Activated CD4-positive, CD25-positive, alpha-beta regulatory T cell (primary cell): ENCODE data around the gene C8B.

ENCODE experiments used
- DNase-seq, 4 experiments: peaks; one replicate each; lab custom pipeline; 2025; lab: John Stamatoyannopoulos, UW

The C8B gene

DNA sequence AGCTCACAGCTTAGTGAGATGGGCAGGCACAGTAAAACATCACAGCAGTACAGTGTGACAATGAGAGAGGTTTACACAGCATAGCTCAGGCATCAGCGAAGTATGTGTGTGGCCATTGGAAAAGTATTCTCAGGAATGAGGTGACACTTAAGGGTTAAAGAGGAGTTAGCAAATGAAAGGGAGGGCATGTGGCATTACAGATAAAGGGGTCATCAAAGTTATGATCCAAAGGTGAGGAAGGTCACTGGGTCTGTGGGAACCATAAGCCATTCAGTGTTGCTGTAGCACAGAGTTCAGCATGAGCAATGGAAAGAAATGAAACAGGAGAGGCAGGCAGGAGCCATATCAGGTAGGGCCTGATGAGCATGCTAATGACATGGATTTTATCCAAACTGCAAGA lies 4.5 kb upstream of the C8B start:
- no peak for DNase-seq

DNA sequence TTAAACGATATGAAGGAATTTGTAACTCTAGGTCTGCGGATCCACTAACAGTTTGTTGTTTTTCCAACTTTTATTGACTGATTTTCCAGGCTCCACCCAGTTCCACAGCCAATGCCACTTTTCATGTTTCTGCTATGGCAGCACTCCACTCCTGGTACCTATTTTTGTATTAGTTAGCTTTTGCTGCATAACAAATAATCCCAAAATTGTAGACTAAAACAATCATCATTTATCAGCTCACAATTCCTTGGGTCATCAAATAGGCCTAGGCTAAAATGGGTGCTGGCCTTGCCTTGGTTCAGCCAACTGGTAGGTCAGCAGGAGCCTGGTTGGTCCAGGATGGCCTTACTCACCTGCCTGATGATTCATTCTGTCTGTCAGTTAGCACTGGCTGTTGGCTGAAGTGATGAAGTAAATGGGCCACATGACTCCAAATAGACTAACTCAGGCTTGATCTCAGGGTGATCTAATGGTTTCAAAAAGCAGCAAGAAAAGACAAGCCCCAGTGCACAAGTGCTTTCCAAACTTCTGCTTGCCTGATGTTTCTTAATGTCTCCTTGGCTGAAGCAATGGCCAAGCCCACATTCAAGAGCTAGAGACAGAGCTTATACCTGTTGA lies 3.2 kb upstream of the C8B start:
- DNase-seq: no peak

DNA sequence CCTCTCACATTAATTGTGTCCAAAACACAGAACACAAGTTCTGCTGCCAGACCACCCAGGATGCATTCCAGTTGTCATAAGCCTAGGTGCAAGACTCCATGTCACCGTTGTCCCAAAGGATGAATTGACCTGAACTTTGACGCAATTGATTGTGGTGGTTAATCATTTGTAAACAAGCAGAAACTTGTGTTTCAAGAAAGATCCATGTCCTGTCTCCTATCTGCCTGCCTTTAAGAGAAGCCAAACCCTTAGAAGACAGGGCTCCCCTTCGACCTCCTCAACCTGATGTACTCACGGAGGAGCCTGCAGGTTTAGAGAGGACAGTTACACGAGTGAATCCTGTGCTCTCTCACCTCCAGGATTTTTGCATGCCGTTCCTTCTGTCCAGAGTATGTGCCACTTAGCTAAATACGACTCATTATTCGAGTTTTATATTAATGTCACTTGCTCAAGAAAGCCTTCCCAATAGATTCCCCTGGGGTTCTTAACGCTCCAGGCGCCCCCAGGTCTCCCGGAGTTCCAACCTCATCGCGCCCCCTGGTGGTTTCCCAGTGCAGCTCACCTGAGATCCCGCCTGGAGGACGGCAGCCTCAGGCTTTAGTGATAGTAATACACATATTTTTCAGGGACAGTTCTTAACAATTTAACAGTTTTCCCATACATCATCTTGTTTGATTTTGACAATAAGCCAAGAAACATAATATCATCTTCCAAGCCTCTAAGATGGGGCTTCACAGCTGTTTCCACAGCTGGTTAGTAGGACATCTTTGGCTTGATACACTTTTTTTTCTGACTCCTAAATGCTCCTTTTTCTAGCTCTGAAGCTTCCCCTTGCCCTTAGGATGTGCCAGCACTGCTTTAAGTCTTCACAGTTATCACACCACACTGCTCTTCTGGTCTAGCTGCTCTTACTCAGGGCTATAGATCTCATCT lies 2.4 kb upstream of the C8B start:
- no peak for DNase-seq

DNA sequence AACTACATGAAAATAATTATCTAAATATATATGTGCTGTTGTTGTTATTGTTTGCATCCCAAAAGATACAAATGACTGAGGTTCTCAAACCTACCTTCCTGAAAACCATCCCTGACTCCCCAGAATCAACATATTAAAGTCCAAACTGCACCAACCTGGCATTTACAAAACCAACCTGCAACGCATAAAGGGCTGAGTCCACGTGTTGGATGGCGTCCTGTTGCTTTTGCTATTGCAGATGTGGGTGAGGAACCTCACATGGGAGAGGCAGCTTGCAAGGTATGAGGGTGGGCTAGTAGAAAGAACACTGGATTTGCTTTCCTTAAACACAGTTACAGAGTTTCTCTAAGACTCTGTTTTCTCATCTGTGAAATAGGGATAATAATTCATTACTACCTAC lies 1.5 kb upstream of the C8B start:
- no peak for DNase-seq

DNA sequence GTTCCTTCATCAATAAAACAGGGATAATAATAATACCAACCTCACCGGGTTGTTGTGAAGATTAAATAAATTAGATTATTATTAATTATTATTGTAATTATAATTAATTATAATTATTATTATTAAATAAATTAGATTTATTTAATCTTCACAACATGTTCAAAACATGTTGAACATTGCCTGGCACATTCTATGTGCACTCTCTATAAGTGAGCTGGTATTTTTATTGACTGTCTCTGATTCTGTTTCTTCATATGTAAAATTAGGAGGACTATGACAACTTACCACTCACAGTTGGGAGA lies 834 bp upstream of the C8B start:
- DNase-seq: no peak

DNA sequence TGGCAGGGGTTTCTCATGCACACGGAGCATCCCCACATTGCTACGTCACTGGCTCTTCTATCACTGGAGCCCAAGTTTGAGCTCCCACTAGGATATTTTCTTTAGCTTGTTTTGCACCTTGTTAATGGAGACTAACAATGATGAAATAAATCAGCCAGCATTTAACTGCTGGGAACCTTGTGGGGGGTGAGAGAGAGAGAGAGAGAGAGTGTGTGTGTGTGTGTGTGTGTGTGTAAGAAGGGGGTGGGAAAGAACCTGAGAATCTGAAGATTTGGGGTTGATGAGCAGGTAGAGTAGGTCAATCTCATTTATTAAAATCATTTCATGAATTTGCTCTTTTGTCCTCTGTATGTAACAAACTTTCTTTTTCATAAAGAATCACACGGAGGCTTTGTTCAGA lies 624 bp downstream of the C8B start:
- DNase-seq: no peak

DNA sequence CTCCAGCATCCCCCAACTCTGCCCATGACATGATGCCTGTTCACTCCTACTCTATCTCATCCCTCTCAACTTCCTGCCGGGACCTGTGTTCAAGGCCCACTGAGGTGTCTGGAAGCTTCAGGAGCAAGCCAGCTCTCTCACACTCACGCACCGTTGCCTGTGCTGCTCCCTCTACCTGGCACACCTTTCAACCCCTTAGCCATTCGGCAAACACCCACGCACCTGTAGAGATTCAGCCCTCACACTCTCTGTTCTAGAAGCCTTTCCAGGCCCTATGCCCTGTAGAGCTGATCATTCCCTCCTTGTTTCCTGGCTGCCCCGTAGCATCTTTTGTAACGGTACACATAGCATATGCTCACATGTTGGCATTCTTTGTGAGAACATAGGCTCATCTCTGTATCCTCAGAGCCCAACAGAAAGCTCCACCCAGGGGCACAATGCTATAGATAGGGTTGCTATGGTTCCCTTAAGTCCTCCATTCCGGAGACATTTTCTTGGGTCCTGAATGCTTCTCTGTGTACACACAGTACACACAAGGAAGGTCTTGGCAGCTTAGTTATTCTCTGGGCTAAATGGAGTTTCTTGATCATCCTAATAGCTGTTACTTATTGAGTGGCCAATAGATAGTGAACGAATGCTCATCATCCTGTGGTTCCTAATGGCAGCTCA lies 1.3 kb downstream of the C8B start:
- DNase-seq: no peak

DNA sequence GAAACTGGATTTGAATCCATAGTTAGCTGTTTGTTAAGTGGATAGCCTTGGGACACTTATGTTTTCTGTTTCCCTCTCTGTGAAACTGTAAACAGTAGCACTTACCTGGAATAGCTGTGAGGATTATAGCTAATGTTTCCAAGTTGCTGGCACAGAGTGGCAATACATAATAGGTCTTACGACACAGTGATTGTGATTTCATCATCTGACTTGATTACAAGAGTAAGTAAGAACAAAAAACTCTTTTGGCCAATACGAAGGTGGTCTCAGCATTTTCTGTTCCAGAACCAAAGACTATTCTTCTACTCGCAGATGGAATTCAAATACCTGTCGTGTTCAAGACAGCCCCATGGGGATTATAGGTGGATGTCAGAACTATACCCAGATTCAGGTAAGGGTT lies 2.1 kb downstream of the C8B start:
- DNase-seq: no peak

DNA sequence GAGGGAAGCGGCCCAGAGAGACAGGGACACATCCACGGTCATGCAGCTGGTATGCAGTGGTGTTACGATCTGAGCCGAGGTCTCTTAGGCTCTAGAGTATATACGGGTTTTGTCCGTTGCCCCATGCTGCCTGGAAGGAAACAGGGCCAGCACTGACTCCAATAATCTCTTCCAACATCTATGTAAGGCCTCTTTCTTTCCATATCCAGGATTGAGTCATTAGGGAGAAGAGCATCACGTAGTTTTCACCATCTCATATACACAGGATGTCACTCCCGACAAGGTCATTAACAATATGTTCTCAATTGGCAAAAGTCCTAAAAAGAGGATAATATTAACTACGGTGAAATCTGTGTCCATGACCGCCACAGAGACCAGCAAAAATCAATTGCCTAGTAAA lies 4.4 kb downstream of the C8B start:
- DNase-seq: no peak

DNA sequence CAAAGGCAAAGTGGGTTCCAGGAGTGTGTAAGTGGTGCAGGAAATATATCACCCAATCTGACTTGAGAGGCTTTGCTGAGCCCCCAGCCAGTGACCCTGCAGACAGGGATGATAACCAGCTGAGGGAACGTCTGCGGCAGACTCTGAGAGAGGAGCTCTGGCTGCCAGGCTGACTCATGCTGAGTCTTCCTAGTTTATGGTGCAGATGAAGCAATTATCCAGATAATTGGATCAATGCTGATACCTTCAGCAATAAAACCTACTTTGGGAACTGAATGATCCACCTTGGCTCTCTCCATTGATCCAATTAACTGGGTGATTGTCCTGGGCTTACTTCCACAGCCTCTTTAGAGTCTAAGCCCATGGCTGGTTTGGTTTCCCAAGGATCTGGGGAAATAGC lies 7.3 kb downstream of the C8B start:
- DNase-seq: no peak

DNA sequence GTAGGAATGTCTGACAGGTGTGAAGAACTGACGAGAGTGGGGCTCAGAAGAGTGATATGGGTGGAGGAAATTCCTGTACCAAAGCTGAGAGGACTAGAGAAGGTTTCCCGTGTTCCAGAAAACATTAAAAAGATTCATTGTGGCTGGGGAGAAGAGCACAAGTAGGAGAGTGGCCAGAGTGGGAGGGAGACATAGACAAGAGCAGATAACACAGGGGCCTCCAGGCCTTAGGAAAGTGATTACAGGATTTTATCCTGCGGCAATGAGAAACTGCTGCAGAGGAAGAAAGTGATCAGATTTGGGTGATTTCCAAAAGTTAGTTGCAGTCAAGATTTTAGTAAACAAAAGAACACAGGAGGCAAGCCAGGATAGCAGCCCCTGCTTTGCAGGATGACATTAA lies 7.9 kb downstream of the C8B start:
- no peak for DNase-seq

DNA sequence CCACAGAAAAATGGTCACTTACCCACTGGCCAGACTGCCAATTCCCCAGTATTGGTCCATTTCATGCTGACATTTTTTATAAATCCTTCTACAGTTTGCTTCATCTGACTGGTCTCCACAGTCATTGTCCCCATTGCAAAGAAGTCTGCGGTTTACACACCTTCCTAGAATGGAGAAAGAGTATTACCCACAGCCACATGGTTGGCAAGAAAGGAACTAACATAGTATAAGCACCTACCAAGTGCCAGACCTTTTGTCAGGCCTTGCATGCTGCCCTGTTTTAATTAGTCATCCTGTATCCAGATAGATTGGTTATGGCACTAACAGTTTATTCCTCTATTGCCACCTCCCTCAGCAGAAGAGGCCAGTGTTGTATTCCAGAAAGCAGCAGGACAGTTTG lies 11.2 kb downstream of the C8B start:
- DNase-seq: no peak

DNA sequence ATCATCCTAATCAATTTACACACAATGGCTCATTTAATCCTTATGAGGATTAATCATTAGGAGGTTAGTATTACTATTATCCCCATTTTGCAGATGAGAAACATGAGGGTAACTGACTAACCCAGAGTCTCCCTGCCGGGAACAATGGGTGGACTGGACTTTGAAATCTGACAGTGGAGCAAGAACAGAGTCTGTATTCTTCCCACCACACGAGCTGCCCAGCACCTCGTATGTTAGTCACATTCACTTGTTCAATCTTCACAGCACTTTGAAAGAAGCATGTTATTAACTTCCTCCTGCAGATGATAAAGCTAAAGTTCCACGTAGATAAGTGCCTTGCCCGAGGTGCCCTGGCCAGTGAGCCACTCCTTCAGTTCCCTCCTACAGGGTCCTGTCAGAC lies 12.4 kb downstream of the C8B start:
- no peak for DNase-seq

DNA sequence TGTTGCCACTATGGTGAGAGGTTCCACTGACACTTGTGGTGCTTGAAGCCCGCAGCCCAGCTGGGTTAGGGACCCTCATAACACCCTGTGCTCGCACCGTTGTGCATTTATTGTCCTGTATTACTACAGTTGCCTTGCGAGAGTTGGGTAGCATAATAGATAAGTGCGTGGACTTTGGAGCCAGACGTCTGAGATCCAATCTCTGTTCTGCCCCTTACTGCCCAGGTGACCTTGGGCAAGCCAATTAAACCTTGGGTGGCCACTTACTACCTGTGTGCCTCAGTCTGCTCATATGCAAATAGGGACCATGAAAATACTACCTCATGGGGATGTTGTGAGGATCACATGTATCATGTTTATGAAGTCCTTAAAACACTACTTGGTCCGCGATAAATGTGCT lies 13.3 kb downstream of the C8B start:
- DNase-seq: no peak

DNA sequence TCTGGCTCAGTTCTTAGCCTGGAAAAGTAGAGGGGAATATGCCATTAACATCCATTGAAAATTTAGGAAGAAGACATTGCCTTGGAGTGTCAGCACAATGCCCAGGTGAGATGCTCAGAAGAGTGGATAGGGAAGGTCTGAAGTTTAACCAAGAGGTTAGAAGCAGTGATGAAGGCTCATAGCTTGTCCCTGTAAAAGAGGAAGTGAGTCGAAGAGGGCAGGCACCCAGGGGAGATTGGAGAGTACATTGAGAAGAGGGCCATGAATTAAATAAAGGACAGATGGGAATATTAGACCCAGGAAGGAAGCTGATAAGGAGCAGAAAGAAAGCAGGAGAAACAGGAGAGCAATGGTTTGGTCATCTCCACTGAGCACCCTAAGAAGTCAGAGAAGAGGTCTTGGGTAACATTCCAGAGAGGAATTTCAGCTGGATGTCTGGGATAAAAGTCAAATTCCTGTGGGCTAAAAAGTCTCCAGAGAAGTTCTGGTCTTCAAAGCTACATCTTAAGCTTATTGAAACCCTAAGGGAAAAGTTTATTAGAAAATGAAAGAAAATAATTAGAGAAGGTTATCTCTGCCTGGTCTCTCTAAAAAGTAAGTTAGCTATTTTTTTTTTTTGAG lies 17.3 kb downstream of the C8B start:
- no peak for DNase-seq

DNA sequence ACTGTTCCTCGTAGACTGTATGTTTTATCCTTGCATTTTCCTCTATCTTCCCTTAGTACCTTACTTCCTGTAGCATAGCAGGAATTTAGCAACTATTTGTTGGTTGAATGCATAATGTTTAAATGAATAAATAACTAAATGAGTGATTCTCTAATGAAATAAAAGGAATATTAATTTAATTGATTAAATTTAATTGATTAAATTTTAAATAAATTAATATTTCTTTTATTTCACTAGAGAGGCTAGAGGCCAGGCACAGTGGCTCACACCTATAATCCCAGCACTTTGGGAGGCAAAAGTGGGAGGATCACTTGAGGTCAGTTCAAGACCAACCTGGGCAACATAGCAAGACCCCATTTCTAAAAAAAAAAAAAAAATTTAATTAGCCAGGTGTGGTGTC lies 25.8 kb downstream of the C8B start:
- DNase-seq: no peak

DNA sequence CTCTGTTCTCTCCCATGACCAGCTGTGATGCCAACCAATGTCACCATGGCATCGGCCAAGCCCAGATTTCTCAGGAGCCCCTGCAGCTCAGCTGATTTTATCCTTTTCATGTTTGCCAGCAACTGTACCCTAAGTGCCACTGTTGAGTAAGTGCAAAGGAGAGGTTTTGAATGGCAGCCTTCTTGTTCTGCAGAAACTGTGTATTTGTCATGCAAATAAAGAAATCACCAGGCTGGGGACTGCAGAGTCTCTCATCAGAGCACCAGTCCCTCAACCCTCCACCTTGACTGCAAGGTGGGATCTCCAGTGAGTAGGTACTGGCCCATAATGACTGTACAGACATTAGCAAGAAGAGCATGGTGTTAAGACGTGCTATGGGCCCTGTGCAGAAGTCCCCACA lies 26.6 kb downstream of the C8B start:
- DNase-seq: no peak

DNA sequence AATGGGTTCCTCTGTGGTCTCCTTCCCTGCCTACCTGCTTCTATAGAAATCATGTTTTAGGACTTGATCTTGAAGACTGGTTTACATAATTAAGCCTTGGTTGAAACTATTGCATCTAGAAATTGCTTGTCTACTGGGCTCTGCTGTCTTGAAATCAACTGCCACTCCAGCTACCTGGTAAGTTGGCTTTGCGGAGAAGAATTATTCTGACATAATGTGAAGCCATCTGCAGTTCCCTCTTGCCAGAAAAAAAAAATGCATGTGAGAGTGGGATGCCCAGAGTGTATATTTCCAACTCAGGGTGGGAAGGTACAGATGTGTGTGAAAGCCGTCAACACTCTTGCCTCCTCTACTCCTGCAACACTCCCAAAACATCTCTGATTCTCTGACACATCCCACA lies 27.2 kb downstream of the C8B start:
- no peak for DNase-seq

DNA sequence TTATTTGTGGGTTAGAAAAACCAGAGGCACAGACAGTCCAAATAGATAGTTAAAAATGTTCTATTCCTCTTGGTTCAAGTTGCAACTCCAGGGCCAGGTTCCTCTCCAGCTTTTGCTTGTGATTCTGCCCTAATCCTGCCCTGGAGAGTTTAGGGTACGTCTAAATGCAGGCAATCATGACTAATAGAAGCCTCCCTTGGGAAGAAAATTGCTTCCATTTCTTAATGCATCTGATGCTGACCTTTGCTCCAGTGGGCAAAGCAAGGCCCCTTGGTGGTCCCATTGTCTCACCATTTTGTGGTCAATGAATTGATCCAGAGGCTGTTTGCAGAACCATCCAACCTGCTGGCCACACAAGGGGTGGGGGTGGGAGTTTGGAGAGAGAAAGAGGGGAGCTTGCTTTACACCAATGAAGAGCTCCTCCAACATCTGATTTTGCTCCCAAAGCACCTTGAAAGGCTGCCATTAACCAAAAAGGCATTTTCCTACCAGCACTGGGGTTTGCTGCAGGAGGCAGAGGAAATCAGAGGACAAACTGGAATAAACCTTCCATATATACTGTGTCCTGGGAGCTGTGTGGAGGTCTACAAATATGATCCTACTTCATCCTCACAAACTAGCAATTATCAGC lies 31.3 kb downstream of the C8B start:
- DNase-seq: no peak

DNA sequence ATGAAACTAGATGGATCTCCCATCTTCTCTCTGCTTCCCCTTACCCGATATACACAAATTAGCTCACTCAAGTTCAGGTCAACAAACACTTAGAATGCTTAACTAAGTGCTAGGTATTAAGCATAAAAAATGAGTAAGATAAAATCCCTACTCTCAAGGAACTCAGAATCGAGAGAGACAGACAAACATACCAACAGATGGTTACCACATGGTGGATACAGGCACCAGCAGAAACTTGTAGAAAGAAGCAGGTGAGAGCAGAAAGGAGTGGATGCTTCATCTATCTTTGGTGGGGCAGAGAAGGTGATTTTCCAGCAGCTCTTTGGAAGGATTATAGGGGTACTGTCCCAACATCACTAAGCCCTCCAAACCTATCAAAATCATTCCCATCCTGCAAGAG lies 32.2 kb downstream of the C8B start:
- DNase-seq: no peak

DNA sequence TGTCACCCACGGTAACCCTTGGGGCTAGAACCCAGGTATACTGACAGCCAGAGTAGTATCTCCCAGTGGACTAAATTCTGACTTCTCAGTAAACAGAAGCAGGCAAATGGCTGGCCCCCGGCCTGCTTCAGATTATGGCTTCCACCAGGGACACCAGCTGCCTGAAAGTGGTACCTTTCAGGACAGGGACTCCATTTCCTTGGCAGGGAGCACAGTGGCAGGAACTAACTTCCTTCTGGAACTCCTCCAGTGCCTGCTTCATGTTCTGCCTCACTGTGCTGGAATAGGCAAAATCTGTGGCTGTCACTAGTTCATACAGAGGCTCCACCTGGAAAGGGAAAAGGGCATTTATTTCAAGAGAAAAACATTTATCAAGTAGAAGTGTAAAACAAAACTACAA lies 32.7 kb downstream of the C8B start:
- DNase-seq: no peak

DNA sequence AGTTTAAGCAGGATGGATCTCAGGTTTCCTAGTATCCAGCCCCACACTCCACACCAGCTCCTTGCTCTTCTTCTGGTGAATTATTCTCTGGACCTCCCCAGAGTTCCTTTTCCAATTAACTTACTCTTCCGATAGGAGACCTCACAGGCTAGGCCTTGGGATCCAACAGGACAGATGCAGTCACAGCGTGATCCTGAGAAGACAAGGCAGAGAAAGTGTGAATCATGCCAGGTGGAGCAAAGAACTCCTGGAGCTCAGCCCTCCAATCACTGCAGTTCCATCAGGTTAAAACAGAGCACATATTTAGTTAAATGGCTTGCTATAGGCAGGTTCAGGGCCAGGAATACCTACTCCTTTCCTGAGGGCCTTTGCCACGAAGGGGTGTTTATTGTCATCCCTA lies 34.1 kb downstream of the C8B start:
- DNase-seq: no peak

DNA sequence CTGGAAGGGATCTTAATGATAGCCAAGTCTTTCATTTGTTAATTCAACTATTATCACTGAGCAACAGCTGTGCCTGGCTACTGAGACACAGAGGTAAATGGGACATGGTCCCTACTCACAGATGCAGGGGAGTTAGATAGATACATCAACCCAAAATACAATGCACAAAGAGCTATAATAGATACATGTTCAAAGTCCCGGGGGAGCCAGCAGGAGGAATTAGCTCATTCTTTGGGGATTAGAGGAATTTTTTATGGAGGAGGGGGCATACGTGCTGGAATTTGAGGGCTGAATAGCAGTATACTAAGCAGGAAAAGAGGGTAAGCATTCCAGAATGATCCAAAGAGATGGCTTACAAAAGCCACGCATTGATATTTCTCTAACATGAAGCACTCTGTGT lies 34.6 kb downstream of the C8B start:
- DNase-seq: no peak
